RWPE2 (cell line): ENCODE results near the gene CHRNB4.

Experiments used
- ATAC-seq: fragments of 200-7000 bp; cut with Tn5 transposase; 3 replicates; pipeline ENCODE4 v1.9.1; 2021; ENCODE audit warnings: low read depth
- DNase-seq: peaks from one replicate; pipeline ENCODE4 v3.0.0-alpha.2; 2020; ENCODE audit warnings: low spot score
- H3K27ac ChIP-seq: fragments of 450-650 bp; 2 replicates; pipeline ENCODE4 v1.5.1; 2017; ENCODE audit warnings: mild to moderate bottlenecking; ENCODE audit not compliant: poor library complexity, severe bottlenecking
- H3K27me3 ChIP-seq: fragments of 250-450 bp; sonication (Bioruptor Pico); 2 replicates; pipeline ENCODE4 v1.5.1; 2021; ENCODE audit warnings: mild to moderate bottlenecking, moderate library complexity; ENCODE audit not compliant: insufficient read depth, poor library complexity, severe bottlenecking
- H3K36me3 ChIP-seq: fragments of 250-450 bp; sonication (Bioruptor Pico); 2 replicates; pipeline ENCODE4 v1.5.1; 2020; ENCODE audit warnings: low read depth, mild to moderate bottlenecking, moderate library complexity
- H3K4me1 ChIP-seq: fragments of 250-450 bp; sonication (Bioruptor Pico); 2 replicates; pipeline ENCODE4 v1.5.1; 2021; ENCODE audit warnings: mild to moderate bottlenecking, moderate library complexity; ENCODE audit not compliant: insufficient read depth, poor library complexity, severe bottlenecking
- H3K4me3 ChIP-seq: fragments of 250-450 bp; sonication (Bioruptor Pico); 2 replicates; pipeline ENCODE4 v1.5.1; 2021; ENCODE audit warnings: mild to moderate bottlenecking, moderate library complexity; ENCODE audit not compliant: severe bottlenecking
- H3K9me3 ChIP-seq: fragments of 250-450 bp; sonication (Bioruptor Pico); 2 replicates; pipeline ENCODE4 v1.5.1; 2021; ENCODE audit warnings: mild to moderate bottlenecking, moderate library complexity; ENCODE audit not compliant: severe bottlenecking
- TF ChIP-seq, protein P1 (sequence below): fragments of 450-650 bp; IDR thresholded peaks from one replicate; pipeline ENCODE4 v1.5.1; 2017; ENCODE audit warnings: mild to moderate bottlenecking, moderate library complexity; ENCODE audit not compliant: poor library complexity, severe bottlenecking

The CHRNB4 gene

GRCh38 chr15:78636378-78636859 is 4.6 kb downstream of the CHRNB4 start:
- H3K27ac ChIP-seq: no peak overlapping the region
- TF ChIP-seq, protein P1, sequence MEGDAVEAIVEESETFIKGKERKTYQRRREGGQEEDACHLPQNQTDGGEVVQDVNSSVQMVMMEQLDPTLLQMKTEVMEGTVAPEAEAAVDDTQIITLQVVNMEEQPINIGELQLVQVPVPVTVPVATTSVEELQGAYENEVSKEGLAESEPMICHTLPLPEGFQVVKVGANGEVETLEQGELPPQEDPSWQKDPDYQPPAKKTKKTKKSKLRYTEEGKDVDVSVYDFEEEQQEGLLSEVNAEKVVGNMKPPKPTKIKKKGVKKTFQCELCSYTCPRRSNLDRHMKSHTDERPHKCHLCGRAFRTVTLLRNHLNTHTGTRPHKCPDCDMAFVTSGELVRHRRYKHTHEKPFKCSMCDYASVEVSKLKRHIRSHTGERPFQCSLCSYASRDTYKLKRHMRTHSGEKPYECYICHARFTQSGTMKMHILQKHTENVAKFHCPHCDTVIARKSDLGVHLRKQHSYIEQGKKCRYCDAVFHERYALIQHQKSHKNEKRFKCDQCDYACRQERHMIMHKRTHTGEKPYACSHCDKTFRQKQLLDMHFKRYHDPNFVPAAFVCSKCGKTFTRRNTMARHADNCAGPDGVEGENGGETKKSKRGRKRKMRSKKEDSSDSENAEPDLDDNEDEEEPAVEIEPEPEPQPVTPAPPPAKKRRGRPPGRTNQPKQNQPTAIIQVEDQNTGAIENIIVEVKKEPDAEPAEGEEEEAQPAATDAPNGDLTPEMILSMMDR: no peak
- peaks cover 6% of the 10 kb centered on the region for H3K9me3 ChIP-seq
- no peaks in the 10 kb centered on the region for H3K27me3 ChIP-seq
- no peak for DNase-seq
- H3K4me1 ChIP-seq: no peaks in the 10 kb centered on the region
- no peak for ATAC-seq
- no peak overlapping the region for H3K4me3 ChIP-seq
- H3K36me3 ChIP-seq: no peaks in the 10 kb centered on the region

DNA sequence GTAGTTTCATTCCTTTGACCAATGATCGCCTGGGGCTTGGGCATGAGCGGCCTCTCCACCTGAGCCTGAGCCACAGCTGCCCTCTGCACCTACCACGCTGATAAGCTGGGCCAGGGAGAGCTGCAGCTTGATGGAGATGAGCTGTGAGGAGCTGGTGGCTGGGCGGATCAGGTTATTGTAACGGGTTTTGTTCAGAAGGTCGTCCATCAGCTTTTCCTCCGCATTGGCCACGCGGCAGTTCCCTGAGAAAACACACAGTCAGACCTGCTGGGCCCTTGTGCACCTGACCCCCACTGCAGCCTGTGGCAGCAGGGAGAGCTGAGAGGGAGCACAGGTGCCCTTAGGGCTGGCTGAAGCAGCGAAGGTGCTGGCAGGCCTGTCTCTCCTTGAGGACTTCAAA is 5.7 kb downstream of the CHRNB4 start:
- Histone ChIP-seq H3K9me3 (peaks cover 6% of the 10 kb centered on the region), H3K4me1 (no peaks in the 10 kb centered on the region), H3K27me3 (no peaks in the 10 kb centered on the region), H3K4me3 (no peak overlapping the region), H3K36me3 (no peaks in the 10 kb centered on the region), H3K27ac (no peak overlapping the region)
- ATAC-seq: no peak
- DNase-seq: peak; percentile 66
- TF ChIP-seq, protein P1: no peak

- ATAC-seq: no peak
- Histone ChIP-seq H3K4me3 (no peak overlapping the region), H3K9me3 (peaks cover 6% of the 10 kb centered on the region), H3K27ac (no peak overlapping the region), H3K4me1 (no peaks in the 10 kb centered on the region), H3K27me3 (no peaks in the 10 kb centered on the region), H3K36me3 (no peaks in the 10 kb centered on the region)
- TF ChIP-seq, protein P1: no peak
- DNase-seq: peak; percentile 43
These were observed 6.5 kb downstream of the CHRNB4 start for GRCh38 chr15:78634210-78635145.

DNA sequence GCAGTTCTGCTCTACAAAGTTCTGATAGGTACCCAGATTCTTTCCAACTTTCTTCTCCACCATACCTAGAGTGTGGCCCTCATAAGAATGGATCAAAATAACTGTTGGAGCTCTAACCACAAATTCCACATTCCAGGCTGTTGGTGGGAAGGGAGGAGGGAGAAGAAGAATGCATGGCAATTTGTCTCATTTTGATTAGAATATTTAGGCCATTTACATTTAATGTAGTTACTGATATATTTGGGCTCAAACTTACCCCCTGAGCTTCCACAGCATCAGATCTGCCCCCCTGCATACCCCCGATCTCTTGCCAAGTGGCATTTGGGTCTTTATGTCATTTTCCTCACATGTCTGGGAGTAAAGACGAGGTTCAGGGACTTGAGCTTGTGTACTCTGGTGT is 7.7 kb downstream of the CHRNB4 start:
- Histone ChIP-seq H3K36me3 (no peaks in the 10 kb centered on the region), H3K9me3 (peaks cover 6% of the 10 kb centered on the region), H3K27me3 (peaks cover 3% of the 10 kb centered on the region), H3K4me3 (no peak overlapping the region), H3K27ac (no peak overlapping the region), H3K4me1 (peaks cover 5% of the 10 kb centered on the region)
- TF ChIP-seq, protein P1: no peak
- no peak for DNase-seq
- no peak for ATAC-seq
